Ammon's horn (tissue), 1 donor: ENCODE measurements around the gene RRP7A.
"Not testable (repeated sequence)": the region's sequence is repeated elsewhere in the genome, so short reads cannot be mapped to it uniquely, and the experiment has no call there.

Experiments
- DNase-seq: peaks from one replicate; pipeline ENCODE4 v3.0.0-alpha.2; 2016; ENCODE audit warnings: low spot score

The RRP7A gene

GRCh38 chr22:42519525-42520401 is at the start of gene RRP7A:
Gene RRP7A, minus strand, starts transcription at chr22:42519796. Its CDS starts 10 bp downstream, at chr22:42519786.
- peak; percentile 84 for DNase-seq

- DNase-seq, result not testable (repeated sequence)
Observed at GRCh38 chr22:42567950-42568349, 48.4 kb upstream of the RRP7A start.

- no peak for DNase-seq
Observed at GRCh38 chr22:42565956-42566355, 46.4 kb upstream of the RRP7A start.

GRCh38 chr22:42564699-42565098 is 45.1 kb upstream of the RRP7A start:
- DNase-seq, result no peak

GRCh38 chr22:42563943-42564342 is 44.3 kb upstream of the RRP7A start:
- DNase-seq, result not testable (repeated sequence)

- no peak for DNase-seq
Observed at GRCh38 chr22:42562684-42563083, 43.1 kb upstream of the RRP7A start.

- DNase-seq, result no peak
Observed at GRCh38 chr22:42562279-42562678, 42.7 kb upstream of the RRP7A start.

- DNase-seq, result no peak
Observed at GRCh38 chr22:42561856-42562255, 42.3 kb upstream of the RRP7A start.

- no peak for DNase-seq
Observed at GRCh38 chr22:42560781-42561180, 41.2 kb upstream of the RRP7A start.

- DNase-seq, result no peak
Observed at GRCh38 chr22:42560381-42560780, 40.8 kb upstream of the RRP7A start.

- DNase-seq, result peak; percentile 80
Observed at GRCh38 chr22:42553475-42554361, 34.1 kb upstream of the RRP7A start, which contains the start of gene SERHL2. Gene SERHL2, plus strand, starts transcription at chr22:42553956. Its CDS starts 65 bp downstream, at chr22:42554021.

- not testable (repeated sequence) for DNase-seq
Observed at GRCh38 chr22:42552294-42552647, 32.7 kb upstream of the RRP7A start.

- no peak for DNase-seq
Observed at GRCh38 chr22:42549331-42550060, 29.9 kb upstream of the RRP7A start.

GRCh38 chr22:42548597-42549330 is 29.2 kb upstream of the RRP7A start:
- DNase-seq, result no peak

GRCh38 chr22:42548126-42548525 is 28.5 kb upstream of the RRP7A start:
- not testable (repeated sequence) for DNase-seq

GRCh38 chr22:42547562-42547961 is 28.0 kb upstream of the RRP7A start:
- DNase-seq, result no peak

- DNase-seq, result no peak
Observed at GRCh38 chr22:42544686-42545085, 25.1 kb upstream of the RRP7A start.

- DNase-seq, result not testable (repeated sequence)
Observed at GRCh38 chr22:42539236-42539771, 19.7 kb upstream of the RRP7A start.

GRCh38 chr22:42537199-42537831 is 17.7 kb upstream of the RRP7A start:
- DNase-seq, result not testable (repeated sequence)

- DNase-seq, result not testable (repeated sequence)
Observed at GRCh38 chr22:42536634-42537033, 17.0 kb upstream of the RRP7A start.
